Measurements from ENCODE around the gene DIP2B. TPM values are rescaled to one million over a fixed set of nuclear protein-coding genes. Genes with fewer than 3 reads are reported as not detected.

The DIP2B gene
- total RNA-seq, 1 experiment from 2014 or later: 20.0 TPM

DNA sequence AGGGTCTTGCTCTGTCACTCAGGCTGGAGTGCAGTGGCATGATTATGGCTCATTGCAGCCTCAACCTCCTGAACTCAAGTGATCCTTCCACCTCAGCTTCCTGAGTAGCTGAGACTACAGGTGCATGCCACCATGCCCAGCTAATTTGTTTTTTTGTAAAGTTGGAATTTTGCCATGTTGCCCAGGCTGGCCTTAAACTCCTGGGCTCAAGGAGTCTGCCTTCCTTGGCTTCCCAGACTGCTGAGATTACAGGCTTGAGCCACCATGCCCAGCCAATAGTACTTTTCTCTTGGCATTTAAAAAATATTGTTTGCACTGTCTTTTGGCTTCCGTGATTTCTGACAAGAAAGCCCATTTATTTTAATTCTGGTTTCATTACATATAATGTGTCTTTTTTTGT lies 61.3 kb downstream of the DIP2B start:
- no peak overlapping the region for H3K18ac ChIP-seq (ENCODE audit: insufficient read length, low read depth, low read length)
- H3K4me1 ChIP-seq (ENCODE audit: insufficient read depth, low read length): no peaks in the 10 kb centered on the region
- peaks cover 3% of the 10 kb centered on the region for H3K79me1 ChIP-seq (ENCODE audit: insufficient read depth, low read depth, low read length, poor library complexity, severe bottlenecking)
- no peak overlapping the region for H3K27ac ChIP-seq (ENCODE audit: insufficient read length, low read depth, low read length)
- H4K91ac ChIP-seq (ENCODE audit: insufficient read length, low read depth, low read length): no peak overlapping the region
- no peaks in the 10 kb centered on the region for H4K20me1 ChIP-seq (ENCODE audit: control insufficient read depth, insufficient read depth, insufficient read length)
- H3K23me2 ChIP-seq (ENCODE audit: insufficient read length, low read depth, low read length, poor library complexity, severe bottlenecking): no peaks in the 10 kb centered on the region
- peaks cover 7 to 22% of the 10 kb centered on the region in 2 experiments for H3K4me1 Mint-ChIP-seq
- H3K27ac Mint-ChIP-seq: no peak overlapping the region
- TF ChIP-seq, protein P1, sequence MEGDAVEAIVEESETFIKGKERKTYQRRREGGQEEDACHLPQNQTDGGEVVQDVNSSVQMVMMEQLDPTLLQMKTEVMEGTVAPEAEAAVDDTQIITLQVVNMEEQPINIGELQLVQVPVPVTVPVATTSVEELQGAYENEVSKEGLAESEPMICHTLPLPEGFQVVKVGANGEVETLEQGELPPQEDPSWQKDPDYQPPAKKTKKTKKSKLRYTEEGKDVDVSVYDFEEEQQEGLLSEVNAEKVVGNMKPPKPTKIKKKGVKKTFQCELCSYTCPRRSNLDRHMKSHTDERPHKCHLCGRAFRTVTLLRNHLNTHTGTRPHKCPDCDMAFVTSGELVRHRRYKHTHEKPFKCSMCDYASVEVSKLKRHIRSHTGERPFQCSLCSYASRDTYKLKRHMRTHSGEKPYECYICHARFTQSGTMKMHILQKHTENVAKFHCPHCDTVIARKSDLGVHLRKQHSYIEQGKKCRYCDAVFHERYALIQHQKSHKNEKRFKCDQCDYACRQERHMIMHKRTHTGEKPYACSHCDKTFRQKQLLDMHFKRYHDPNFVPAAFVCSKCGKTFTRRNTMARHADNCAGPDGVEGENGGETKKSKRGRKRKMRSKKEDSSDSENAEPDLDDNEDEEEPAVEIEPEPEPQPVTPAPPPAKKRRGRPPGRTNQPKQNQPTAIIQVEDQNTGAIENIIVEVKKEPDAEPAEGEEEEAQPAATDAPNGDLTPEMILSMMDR (conservative IDR thresholded peaks at IDR 0.05): no peak
- H2AFZ ChIP-seq (ENCODE audit: low read length): no peak overlapping the region
- no peak overlapping the region for H2BK20ac ChIP-seq (ENCODE audit: low read depth, low read length, poor library complexity, severe bottlenecking)
- no peak overlapping the region for H3T11ph ChIP-seq (ENCODE audit: low read length)
- no peak overlapping the region for H3K23ac ChIP-seq (ENCODE audit: insufficient read length, low read depth, low read length)
- no peak overlapping the region for H3K56ac ChIP-seq (ENCODE audit: insufficient read length, low read depth, low read length)
- H3K4me2 ChIP-seq (ENCODE audit: insufficient read depth, insufficient read length, low read length): no peak overlapping the region
- H3K27me3 ChIP-seq (ENCODE audit: insufficient read depth, low read length): no peaks in the 10 kb centered on the region
- no peak overlapping the region for H3K4me3 Mint-ChIP-seq
- no peak overlapping the region for H4K5ac ChIP-seq (ENCODE audit: insufficient read length, low read depth, low read length)
- H2BK12ac ChIP-seq (ENCODE audit: insufficient read length, low read depth, low read length): no peak overlapping the region
- WGBS (ENCODE audit: extremely low coverage, insufficient read length, low lambda C conversion rate): no CpG with 5 or more reads among the region's 1 CpG
- no peaks in the 10 kb centered on the region; the same call in 1 of the 2 replicates for H3K79me2 ChIP-seq (ENCODE audit: insufficient read depth, low read length)
- no peak overlapping the region for H2BK120ac ChIP-seq (ENCODE audit: low read depth, low read length, poor library complexity, severe bottlenecking)
- H2BK5ac ChIP-seq (ENCODE audit: insufficient read length, low read length): no peak overlapping the region
- DNase-seq: no peak
- no peak overlapping the region for H2BK15ac ChIP-seq (ENCODE audit: low read depth, low read length)
- H3K9ac ChIP-seq (ENCODE audit: extremely low read depth, insufficient read length, low read length): no peak overlapping the region
- H3K9me3 Mint-ChIP-seq: no peaks in the 10 kb centered on the region; a peak in 1 of 5 replicates
- H4K8ac ChIP-seq (replicated peaks; ENCODE audit: insufficient read length, low read depth, low read length): no peak overlapping the region
- no peak overlapping the region for H3K14ac ChIP-seq (ENCODE audit: insufficient read depth, low read length)
- no peaks in the 10 kb centered on the region for H3K27me3 Mint-ChIP-seq (ENCODE audit: low read depth)
- peaks cover 0 to 2% (median 0%) of the 10 kb centered on the region in 3 experiments; a peak in 1 of 7 replicates for H3K36me3 Mint-ChIP-seq (ENCODE audit: insufficient read depth in 1 of 3, low read depth in 3 of 3)
- H2AK5ac ChIP-seq (ENCODE audit: insufficient read length, low read length): no peak overlapping the region
- no peak overlapping the region for H3K4ac ChIP-seq (ENCODE audit: low read depth, low read length)
- H3K9me3 ChIP-seq (ENCODE audit: control insufficient read depth, low read depth, low read length): no peaks in the 10 kb centered on the region

Measured in H9 (cell line).